Measurements from ENCODE around the gene LDHD.

LDHD gene

DNA sequence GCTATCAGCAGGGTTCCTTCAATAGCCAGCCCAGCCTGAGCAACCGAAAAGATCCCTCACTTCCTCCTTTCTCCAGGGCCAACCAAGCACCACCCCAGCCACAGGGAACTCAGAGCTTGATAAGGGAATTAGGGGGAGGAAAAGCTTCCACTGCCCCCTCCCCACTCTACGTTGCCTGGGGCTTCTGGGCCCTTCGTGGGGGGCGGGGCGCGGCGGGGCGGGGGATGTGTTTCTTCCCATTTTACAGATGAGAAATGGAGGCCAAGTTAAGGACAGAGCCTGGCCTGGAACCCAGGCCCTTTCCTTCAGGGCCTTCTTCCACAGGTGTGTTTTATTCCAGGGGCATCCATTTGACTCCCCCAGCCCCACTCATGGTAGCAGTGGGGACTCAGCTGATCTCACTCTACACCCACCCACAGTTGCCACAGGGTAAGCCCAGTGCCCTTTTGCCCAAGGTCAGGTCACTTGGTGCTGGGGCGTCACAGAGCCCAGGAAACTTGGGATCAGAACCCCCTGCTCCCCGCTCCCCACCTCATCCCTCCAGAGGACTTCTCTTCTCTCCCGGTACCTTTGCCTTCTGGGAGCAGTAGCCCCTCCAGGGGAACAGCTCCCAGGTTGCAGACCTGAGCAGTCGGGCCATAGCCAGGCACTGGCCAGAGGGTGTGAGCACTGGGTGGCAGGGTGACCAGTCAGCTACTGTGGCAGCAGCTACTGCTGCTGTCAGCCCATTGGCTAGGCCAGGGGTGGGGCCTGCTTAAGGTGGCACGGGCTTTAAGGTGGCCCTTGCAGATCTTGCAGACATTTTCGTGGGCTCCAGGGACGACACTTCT, at the start of gene LDHD:
TSS of gene LDHD (minus strand) at position 700 of the 830 bp plus-strand sequence. CDS start at position 640, 60 bp downstream.
- DNase-seq (ENCODE audit: low spot score) = no peak
- in situ Hi-C loops (cut with MboI; ENCODE audit: low sequenced_read_pairs, unreplicated experiment) = loop anchor here (25.0 kb wide), 1 partner anchor 404 kb away; the partner anchor contains the start of gene MLKL
- TF ChIP-seq CTCF (IDR thresholded peaks at IDR 0.05; ENCODE audit: borderline replicate concordance, control extremely low read depth, extremely low read depth, insufficient read depth, missing control alignments) = no peak

- no peak for DNase-seq (ENCODE audit: low spot score)
- in situ Hi-C loops (cut with MboI; ENCODE audit: low sequenced_read_pairs, unreplicated experiment) = no loop called here
- TF ChIP-seq CTCF (IDR thresholded peaks at IDR 0.05; ENCODE audit: borderline replicate concordance, control extremely low read depth, extremely low read depth, insufficient read depth, missing control alignments) = no peak
These were observed 43.8 kb upstream of the LDHD start for GRCh38 chr16:75160386-75160785.

- DNase-seq (ENCODE audit: low spot score) = peak; percentile 40
- in situ Hi-C loops (cut with MboI; ENCODE audit: low sequenced_read_pairs, unreplicated experiment) = no loop called here
- TF ChIP-seq CTCF (IDR thresholded peaks at IDR 0.05; ENCODE audit: borderline replicate concordance, control extremely low read depth, extremely low read depth, insufficient read depth, missing control alignments) = no peak
These were observed 36.1 kb upstream of the LDHD start for GRCh38 chr16:75152635-75153034.

GRCh38 chr16:75151798-75152197, 35.2 kb upstream of the LDHD start:
- in situ Hi-C loops (cut with MboI; ENCODE audit: low sequenced_read_pairs, unreplicated experiment) = no loop called here

DNA sequence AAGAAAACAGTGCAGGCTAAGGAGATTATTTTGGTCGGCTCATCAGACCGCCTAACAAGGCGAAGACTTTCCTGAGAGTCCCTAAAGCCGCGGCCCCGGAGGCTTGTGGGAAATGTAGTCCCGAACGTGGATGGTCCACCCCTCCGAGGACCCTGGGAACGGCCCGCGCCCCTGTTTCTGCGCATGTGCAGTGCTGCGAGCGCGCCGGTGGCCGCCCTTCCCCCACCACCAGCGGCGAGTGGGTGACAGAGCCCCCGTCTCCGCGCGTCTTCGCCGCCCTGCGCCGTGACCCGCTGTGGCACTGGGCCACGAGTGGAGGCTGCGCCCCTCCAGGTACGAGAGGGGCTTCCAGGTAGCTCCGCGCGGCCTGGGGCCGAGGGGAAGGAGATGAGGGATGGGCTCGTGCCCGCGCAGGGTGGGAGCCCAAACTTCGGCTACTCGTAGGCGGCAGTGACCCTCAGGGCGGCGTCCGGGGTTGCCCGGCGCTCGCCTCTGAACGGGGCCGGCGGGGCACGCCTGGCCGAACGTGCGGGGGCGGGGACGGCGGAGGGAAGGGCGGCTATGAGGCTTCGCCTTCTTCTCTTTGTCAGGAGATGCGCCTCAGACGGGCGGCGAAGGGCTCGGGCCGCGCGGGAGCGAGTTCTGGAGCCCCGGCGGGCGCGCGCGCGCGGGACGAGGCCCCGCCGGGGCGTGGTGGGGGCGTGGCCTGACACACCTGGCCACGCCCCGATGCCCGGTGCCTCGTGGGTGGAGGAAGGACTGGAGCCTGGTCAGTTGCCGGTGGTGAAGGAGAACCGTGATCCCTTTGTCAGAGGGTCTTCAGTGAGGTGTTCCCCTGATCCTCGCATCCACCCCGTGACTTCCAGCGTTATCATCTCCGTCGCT, 32.0 kb upstream of the LDHD start, which contains the start of gene ZFP1:
TSS of gene ZFP1 (plus strand) at position 214 of the 885 bp plus-strand sequence. CDS start 4,428 bp downstream, outside the sequence.
- peak; percentile 95 for DNase-seq (ENCODE audit: low spot score)
- TF ChIP-seq CTCF (IDR thresholded peaks at IDR 0.05; ENCODE audit: borderline replicate concordance, control extremely low read depth, extremely low read depth, insufficient read depth, missing control alignments) = no peak
- in situ Hi-C loops (cut with MboI; ENCODE audit: low sequenced_read_pairs, unreplicated experiment) = no loop called here

More at GRCh38 chr16:75151798-75152197, 35.2 kb upstream of the LDHD start:
- DNase-seq (ENCODE audit: low spot score) = no peak
- no peak for TF ChIP-seq CTCF (IDR thresholded peaks at IDR 0.05; ENCODE audit: borderline replicate concordance, control extremely low read depth, extremely low read depth, insufficient read depth, missing control alignments)

GRCh38 chr16:75147968-75148310, 31.4 kb upstream of the LDHD start:
- DNase-seq (ENCODE audit: low spot score) = no peak
- in situ Hi-C loops (cut with MboI; ENCODE audit: low sequenced_read_pairs, unreplicated experiment) = no loop called here
- no peak for TF ChIP-seq CTCF (IDR thresholded peaks at IDR 0.05; ENCODE audit: borderline replicate concordance, control extremely low read depth, extremely low read depth, insufficient read depth, missing control alignments)
